Measurements from ENCODE around the gene NPY1R.

The NPY1R gene

DNA sequence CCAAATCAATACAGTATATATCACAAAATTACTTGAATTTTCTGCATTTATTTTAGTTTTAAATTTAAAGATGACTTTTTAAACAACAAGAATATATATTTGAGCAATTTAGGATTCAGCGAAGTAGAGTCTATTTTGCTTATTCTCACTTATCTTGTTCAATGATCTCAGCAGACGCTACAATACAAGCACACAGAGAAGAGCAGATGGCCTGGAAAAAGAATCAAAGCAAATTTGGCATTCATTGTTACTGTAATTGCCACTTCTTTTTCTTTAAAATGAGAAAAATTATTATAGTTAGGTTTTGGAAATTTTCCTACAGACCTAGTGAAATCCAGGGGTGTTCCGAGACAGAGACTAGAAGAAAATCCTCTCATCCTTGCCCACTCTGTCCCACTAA, 57.5 kb downstream of the NPY1R start:
- no peak for DNase-seq

All from activated CD8-positive, alpha-beta memory T cell treated with anti-CD3 and anti-CD28 coated beads, Interleukin-2, amount 50 U/mL, for 48 hours (primary cell).